Measurements from ENCODE around the gene RYR3.

GRCh38 chr15:33561407-33561806 lies 250.6 kb downstream of the RYR3 start:
- no peak for TF ChIP-seq RAD21 (CRISPR knock-in tag; IDR thresholded peaks at IDR 0.05)
- TF ChIP-seq NFE2L1 (CRISPR knock-in tag; IDR thresholded peaks at IDR 0.05; ENCODE audit: borderline replicate concordance): no peak
- TF ChIP-seq ATF7 (IDR thresholded peaks at IDR 0.05): peak; percentile 59; the same call in 1 of the 2 replicates
- no peak for TF ChIP-seq ATF7 (CRISPR knock-in tag; IDR thresholded peaks at IDR 0.05)
- TF ChIP-seq SIN3A (IDR thresholded peaks at IDR 0.05; ENCODE audit: borderline replicate concordance, low read depth, low read length): no peak
- TF ChIP-seq, protein P1, sequence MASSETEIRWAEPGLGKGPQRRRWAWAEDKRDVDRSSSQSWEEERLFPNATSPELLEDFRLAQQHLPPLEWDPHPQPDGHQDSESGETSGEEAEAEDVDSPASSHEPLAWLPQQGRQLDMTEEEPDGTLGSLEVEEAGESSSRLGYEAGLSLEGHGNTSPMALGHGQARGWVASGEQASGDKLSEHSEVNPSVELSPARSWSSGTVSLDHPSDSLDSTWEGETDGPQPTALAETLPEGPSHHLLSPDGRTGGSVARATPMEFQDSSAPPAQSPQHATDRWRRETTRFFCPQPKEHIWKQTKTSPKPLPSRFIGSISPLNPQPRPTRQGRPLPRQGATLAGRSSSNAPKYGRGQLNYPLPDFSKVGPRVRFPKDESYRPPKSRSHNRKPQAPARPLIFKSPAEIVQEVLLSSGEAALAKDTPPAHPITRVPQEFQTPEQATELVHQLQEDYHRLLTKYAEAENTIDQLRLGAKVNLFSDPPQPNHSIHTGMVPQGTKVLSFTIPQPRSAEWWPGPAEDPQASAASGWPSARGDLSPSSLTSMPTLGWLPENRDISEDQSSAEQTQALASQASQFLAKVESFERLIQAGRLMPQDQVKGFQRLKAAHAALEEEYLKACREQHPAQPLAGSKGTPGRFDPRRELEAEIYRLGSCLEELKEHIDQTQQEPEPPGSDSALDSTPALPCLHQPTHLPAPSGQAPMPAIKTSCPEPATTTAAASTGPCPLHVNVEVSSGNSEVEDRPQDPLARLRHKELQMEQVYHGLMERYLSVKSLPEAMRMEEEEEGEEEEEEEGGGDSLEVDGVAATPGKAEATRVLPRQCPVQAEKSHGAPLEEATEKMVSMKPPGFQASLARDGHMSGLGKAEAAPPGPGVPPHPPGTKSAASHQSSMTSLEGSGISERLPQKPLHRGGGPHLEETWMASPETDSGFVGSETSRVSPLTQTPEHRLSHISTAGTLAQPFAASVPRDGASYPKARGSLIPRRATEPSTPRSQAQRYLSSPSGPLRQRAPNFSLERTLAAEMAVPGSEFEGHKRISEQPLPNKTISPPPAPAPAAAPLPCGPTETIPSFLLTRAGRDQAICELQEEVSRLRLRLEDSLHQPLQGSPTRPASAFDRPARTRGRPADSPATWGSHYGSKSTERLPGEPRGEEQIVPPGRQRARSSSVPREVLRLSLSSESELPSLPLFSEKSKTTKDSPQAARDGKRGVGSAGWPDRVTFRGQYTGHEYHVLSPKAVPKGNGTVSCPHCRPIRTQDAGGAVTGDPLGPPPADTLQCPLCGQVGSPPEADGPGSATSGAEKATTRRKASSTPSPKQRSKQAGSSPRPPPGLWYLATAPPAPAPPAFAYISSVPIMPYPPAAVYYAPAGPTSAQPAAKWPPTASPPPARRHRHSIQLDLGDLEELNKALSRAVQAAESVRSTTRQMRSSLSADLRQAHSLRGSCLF (CRISPR knock-in tag; IDR thresholded peaks at IDR 0.05; ENCODE audit: borderline replicate concordance): no peak

Data from HepG2 (cell line).